ENCODE measurements around the gene GALNT18. TPM values are rescaled to one million over a fixed set of nuclear protein-coding genes. Genes with fewer than 3 reads are reported as not detected.
A peak's percentile ranks its signal among the peaks of the same experiment; 100 is the strongest.

The GALNT18 gene
- total RNA-seq, 1 donor from 2014 or later = 20.0 TPM

DNA sequence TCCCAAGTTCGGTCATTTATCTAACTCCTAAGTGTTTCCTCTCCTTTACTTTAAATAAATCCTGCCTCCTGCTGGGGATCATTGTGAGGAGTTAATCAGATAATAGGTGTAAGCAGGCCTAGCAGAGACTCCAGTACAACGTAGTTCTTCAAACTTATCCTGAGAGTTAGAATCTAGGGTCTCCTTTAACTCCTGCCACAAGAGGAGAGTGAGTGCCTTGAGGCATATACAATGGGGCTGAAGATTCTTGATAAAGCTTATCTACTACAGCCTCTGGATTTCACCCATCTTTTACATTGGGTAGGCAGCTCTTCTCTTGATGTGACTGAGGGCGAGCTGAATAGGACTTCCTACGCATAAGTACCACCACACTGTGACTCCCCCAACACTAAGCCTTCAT is 3.1 kb upstream of the GALNT18 start:
- DNase-seq (ENCODE audit: low spot score) = no peak

DNA sequence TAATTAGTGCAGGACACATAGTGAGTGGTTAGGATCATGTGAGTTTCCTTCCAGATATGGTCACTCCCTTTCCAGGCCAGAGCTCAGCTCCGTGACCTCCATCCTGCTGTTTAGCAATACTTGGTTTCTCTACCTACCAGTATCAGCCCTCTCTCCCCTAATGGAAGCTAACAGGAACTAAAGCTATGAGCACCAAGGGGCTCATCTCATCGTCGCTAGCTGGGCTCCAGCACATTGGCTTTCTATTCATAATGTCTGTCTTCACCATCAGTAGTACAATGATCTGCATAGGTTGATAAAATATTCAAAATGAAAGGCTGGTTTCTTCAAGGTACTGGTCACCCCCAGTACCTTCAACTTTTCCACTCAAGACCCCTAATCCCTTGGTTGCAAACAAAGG is 2.4 kb upstream of the GALNT18 start:
- no peak for DNase-seq (ENCODE audit: low spot score)

DNA sequence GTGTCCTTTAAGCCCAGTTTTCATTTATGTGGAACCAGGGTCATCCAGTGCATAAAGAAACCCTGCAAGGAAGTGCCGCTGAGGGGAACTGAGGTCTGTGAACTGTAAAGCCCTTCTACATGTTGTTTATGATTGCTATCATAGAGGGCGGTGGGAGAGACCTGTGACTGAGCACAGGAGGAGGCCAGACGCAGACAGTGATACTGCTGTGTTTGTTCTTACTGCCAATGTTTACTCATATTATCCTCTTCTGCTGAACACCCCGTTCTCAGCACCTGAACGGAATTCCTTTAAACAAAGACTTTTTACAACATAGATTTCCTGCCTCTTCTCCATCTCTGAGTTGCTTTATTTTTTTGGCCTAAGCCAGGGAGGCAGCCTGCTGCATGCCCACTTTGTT is 967 bp upstream of the GALNT18 start:
- DNase-seq (ENCODE audit: low spot score) = no peak

DNA sequence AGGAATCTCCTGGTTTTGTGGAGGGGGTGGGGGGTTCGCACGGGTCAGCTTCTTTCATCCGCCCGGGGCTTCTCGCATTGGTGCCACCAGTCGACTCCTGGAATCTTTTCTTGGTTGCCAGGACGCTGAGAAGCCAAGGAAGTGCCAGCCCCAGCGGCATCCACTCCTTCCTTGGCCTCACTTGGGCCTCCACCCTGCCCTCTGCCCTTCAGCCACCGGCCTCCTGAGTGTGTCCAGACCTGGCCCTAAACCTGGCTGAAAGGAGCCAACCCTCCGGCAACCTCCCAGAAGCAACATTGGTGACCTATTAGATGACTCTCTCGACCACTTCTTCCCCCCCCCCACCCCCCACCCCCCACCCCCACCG is 518 bp upstream of the GALNT18 start:
- no peak for DNase-seq (ENCODE audit: low spot score)

DNA sequence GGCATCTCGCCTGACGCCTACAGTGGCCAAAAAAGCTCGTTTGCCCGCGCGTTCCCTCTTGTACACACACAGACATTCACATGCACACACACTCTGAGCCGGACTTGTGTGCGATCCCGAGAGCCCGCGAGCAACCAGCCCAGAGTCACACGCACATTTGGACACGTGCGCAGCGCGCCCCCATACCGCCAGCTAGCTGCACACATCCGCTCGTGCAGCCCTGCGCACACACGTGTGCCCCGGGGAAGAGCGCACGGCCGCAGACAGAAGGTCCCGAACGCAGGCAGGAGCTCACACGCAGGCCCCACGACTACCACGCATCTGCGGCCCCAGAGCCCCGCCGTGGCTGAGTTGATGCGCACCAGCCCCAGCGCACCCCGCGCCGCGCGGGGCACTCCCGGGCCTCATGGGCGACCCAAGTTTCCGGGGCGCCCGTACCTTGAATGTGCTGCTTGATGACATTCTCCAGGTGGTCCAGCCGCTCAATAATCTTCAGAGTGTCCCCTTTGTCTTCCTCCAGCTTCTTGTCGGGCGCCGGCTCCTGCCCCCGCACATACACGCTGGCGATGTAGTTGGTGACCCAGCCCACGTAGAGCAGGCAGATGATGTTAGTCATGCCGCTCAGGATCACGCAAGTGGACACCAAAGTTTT is 758 bp downstream of the GALNT18 start:
- peak; percentile 20 for DNase-seq (ENCODE audit: low spot score)

DNA sequence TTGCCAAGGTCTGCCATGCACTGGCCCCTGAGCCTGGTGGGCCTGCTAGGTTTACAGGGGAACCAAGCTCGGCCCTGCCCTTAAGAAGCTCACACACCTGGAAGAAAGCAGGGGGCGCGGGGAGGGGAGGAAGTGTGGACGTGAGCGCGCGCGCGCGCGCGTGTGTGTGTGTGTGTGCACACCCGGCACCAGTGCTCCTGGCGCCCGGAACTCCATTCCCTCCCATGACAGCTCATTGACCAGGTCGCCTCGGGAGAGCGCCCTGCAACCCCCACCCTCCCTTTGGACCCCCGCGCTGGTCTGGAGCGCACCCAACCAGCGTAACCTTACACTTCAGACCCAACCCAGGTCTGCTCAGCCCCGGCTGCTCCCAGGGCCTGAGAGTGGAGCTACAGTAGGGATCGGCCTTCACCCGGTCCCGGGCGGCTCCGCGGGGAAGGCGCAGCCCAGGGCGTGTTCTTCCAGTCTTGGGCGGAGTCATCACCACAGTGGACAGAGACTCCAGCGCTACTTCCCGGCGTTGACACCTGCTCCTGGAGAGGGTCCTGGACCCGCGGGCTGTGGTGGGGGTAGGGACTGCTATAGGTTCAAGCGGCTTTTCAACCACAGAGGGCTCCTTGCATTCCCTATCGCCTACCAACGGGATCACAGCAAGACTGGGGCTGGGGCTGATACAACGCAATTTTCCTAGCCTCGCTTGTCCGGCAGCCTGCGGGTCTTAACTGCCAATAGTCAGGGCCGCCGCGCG is 1.5 kb downstream of the GALNT18 start:
- peak; percentile 56 for DNase-seq (ENCODE audit: low spot score)

DNA sequence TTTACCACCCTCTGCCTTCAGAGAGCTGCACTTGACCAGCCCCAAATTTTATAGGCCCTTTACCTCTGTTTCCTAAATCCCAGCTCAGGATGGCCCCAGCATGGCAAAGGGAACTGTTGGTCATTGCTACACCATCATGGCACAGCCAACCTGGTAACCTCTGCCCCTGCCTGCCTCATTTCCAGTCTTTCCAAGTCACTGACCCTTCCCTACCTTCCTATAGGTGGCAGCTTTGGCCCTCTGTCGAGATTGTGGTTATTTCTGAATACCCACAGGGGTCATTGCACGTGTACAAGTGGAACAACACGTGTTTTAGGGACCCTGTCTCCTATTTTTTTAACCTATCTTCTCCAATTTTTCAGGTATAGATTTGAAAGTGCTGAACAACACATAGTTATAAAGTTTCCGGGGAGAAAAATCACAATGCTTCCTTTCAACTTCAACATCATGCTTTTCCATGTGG is 2.8 kb downstream of the GALNT18 start:
- DNase-seq (ENCODE audit: low spot score) = no peak

DNA sequence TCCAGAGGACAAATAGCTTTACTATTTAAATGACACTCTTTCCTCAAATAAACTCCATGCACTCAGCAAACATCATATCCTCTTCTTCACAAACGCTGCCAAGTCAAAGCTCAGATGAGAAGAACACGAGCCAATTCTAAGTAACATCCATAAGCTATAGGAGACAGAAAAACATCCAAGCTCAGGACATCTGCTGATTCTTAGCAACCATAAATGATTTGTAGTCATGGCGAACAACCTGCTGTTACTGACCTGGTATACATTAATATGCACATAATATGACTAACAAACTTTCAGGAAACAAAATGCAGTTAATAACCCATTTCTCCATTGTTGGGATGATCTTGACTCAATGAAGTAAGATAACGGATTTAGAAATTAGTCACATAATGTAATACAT is 6.7 kb downstream of the GALNT18 start:
- DNase-seq (ENCODE audit: low spot score) = no peak

DNA sequence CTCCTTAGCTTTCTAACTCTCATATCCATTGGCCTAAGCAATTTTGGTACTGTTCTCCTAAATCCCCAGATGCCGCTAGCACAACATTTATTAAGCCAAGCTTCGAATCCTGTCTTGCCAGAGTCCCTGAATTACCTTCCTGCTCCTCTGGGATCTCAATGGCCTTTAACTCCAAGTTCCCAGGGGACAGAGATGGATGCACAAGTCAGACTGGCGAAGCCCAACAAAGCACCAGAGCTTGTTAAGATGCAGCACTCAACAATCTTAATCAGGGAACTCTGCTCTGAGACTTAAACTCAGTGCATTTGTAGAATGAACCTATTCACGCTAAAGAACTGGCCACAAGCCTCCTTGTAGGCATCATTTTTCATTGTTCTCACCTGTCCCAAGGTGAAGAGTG is 9.4 kb downstream of the GALNT18 start:
- no peak for DNase-seq (ENCODE audit: low spot score)

DNA sequence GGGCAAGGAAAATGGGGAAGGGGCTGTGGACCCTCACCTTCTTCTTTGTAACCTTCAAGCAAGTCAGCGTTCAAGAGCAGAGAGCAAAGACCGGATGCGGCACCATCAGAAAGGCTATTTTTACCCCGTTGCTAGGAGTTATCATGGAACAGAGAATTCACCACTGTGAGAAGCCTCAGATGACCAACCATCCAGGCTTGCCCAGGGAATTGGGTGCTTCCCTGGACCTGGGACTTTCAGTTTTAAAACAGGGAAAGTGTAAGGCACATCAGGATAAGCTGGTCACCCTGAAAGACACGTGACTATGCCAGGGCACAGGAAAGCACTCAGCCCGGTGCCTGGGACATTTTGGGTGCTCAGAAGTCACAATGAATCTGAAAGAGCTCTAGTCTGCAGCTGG is 10.4 kb downstream of the GALNT18 start:
- DNase-seq (ENCODE audit: low spot score) = no peak

DNA sequence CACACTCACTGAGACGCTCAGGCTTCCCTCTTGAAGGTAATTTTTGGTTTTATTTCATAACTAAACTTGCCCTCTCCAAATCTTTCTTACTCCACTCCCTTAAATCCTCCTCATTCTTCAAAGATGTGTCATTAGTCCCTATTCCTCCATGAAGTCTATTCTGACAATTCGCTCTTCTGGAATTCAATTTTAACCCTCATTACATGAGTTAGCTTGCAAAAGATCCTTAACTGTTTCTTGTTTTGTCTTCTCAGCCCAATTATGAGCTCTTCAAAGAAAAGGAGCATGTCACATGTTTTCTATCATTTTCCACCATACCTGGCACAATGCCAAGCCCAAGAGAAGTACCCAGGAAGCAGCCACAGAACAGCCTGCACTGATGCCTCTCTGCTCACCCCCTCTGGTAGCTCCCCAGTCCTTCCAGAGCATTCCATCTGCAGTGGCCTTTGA is 13.0 kb downstream of the GALNT18 start:
- DNase-seq (ENCODE audit: low spot score) = no peak

DNA sequence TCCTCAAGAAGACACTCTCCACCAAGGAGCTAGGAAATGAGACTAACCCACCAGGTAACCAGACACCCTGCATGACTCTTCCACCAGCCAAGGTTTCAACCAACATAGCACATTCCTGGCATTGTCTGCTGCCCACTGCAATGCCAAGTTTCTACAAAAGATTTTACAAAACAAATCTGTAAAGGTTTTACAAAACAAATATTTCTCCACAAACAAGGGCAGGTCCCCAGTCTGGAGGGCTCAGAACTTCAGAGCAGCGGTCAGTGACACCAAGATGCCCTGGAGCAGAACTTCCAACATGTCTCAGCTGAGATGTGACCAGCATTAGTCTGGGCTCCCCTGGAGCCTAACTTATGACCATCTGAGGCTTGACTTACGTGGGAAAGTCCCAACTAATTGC is 14.0 kb downstream of the GALNT18 start:
- DNase-seq (ENCODE audit: low spot score) = no peak

DNA sequence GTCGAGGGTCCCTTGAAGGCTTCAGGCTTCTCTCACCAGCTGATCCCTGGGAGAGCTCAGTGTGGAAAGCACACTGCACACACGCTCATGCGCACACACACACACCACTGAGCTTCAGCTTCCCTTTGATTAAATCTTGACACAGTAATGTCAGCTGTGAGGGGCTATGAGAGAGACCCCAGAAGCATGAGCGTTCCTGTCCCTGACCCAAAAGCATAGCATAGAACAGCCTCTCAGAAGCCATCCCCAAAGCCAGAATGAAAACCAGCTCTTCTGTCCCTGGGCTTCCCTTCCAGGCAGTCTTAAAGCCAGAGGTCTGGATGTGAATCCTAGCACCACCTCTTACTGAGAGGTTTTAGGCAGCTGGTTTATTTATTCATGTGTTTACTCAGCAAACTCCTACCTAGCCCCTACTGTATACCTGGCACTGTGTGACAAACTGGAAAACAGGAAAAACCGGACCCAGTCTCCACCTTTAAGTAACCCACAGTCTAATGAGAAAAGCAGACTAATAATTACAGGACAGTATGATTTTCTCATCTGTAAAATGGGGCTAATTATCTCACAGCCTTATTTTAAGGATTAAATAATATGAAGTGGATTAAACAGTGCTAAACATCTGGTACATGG is 15.9 kb downstream of the GALNT18 start:
- no peak for DNase-seq (ENCODE audit: low spot score)

DNA sequence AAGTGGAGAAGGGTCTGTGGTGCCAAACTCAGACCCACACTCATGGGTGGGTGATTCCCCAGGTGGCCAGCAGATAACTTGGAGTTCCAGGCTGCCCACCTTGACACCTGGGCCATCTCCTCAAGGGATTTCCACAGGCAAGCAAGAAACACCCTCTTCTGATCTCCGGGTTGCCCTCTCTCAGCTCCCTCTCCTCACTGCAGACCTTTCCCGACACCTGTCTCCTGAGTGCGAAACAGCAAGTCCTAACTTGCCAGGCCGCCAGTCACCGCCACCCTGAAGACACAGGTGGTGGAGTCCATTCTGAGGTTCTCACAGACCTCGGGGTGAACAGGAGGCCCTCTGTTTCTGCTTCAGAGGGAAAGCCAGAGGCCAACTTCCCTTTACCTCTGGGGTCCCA is 16.6 kb downstream of the GALNT18 start:
- no peak for DNase-seq (ENCODE audit: low spot score)

DNA sequence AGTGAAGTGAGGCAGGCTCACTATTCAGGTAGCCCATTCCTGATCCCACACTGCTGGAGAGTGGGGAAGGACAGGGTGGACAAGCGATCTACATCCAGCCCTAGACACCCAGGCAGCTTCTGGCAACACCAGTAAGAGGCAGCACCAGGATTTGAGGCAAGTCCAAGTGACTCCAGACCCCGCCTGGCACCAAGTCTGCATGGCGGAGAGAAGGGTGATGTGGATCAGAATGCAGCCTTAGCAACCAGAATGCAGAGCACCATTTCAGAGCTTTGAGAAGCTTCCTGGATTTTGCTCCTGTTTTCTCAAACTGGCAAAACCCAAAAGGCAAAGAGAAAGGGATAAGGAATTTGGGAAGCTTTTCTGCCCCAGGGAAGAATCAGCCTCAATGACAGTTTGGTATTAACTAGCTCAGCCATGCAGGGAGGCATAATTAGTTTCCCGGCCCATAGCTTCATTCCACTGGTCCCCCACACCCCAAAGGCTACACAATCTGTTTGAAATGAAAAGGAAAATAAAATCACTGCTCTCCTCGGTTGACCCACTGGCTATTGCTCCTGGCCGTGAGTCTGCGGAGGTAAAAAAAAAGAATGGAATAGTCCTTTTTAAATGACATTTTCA is 17.3 kb downstream of the GALNT18 start:
- no peak for DNase-seq (ENCODE audit: low spot score)

DNA sequence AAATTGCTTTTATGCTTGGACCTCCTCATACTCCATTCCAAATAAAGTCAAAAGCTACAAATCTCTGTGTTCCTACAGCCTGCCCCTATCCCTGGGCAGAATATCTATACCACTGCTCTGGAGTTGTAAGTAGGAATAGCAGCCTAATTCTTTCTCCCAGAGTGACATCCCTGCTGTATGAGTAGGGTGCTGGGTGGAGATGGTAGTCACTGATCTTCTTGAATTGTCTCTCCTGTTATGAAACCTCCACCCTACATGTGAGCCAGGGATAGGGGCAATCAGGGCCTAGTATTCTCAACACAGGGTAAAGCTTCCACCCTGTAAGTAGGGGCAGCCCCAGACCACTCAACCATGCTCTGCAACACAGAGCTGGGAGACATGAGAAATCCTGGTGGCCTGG is 19.8 kb downstream of the GALNT18 start:
- no peak for DNase-seq (ENCODE audit: low spot score)

DNA sequence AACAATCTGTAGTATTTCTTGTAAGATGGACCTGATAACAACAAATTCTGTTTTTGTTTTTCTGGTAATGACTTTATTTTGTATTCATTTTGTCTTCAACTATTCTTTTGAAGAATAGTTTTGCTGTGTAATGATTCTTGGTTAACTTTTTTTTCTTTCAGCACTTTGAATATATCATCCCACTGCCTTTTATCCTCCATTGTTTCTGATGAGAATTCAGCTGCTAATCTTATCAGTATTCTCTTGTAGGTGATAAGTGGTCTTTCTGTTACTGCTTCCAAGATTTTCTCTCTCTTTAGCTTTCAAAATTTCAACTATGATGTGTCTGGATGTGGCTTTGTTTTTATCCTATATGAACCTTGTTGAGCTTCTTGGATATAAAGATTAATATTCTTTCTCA is 21.5 kb downstream of the GALNT18 start:
- no peak for DNase-seq (ENCODE audit: low spot score)

DNA sequence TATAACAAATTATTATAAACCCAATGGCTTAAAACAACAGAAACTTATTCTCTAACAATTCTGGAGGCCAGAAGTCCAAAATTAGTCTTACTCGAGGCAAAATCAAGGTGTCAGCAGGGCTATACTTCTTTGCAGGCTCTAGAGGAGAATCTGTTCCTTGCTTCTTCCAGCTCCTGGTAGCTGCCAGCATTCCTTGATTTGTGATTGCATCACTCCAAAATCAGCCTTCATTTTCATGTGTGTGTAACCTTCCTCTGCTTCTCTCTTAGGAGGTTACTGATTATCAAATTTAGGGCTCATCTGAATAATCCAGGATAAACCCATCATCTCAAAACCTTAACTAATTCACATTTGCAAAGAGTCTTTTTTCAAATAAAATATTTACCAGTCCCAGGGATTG is 23.6 kb downstream of the GALNT18 start:
- DNase-seq (ENCODE audit: low spot score) = no peak

DNA sequence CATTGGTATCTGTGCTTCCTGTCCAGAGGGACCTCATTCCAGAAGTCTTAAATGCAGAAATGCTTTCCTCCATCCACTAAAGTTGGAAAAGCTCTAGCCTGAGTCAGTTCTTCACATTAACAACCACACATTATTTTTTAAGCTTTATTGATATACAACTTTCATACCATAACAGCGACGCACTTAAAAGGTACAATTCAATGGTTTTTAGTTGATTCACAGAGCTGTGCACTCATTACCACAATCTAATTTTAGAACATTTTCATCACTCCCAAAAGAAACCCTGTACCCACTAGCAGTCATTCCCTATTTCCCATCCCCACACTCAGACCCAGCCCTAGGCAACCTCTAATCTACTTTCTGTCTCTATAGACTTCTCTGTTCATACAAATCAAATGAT is 27.6 kb downstream of the GALNT18 start:
- DNase-seq (ENCODE audit: low spot score) = no peak

DNA sequence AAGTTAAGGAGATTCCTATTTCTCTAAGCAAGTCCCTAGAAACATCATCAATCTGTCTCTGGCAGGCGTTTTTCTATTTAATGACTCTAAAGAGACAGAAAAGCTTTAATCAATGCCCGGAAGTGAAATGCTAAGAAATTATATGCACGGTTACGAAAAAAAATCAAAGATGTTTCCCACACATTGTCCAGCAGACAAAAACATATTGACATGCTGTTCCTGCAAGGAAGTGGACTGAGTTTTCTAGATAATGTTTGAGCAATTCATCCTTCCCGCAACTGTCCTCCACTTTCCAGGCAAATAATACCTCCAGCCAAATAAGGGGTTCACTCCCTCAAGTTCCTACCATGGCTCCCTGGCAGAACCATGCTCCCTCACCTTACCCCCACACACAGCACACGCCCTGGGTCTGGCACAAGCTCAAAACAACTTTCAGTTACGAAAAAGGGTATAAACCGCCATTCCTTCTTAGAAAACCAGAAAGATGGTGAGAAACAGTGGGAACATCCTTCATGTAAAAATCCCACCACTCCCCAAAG is 29.6 kb downstream of the GALNT18 start:
- no peak for DNase-seq (ENCODE audit: low spot score)

DNA sequence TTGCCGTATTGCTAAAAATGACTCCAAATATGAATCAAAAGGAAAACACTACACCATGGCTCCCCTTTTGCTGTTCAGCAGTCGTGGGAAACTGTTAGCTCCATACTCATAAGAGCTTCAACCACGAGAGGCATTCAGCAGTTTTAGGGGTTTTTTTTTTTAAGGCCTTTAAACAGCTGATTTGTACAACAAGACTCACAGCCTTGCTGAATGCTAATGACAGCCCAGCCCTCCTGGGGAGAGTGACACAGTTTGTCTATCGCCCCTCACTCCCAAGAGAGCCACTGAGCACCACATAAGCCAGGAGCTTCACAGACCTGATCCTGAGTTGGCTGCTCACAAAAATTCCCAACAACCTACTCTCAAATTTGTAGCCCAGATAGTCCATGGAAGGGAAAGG is 32.4 kb downstream of the GALNT18 start:
- no peak for DNase-seq (ENCODE audit: low spot score)

DNA sequence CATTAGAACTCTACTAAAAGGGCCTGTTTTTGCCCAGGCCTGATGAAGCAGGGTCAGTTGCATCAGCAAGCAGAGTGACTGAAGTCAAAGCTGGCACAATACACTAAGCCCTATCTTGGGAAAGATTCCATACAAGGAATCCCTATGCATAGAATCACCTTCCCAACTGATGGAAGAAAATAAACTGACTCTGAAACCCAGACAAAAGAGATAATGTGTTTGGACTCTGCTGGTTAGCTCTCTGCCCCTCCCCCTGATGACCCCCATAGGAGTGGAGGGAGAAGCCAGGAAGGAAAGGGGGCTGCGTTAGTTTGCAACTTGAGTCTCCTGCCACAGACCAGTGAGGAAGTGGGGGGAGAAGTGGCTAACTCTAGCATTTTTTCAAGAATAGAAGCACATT is 32.9 kb downstream of the GALNT18 start:
- no peak for DNase-seq (ENCODE audit: low spot score)
